CD4-positive, alpha-beta T cell treated with Interleukin-4 for 1 hour (primary cell): Measurements from ENCODE around the gene HOXB7.
A peak's percentile ranks its signal among the peaks of the same experiment; 100 is the strongest.

Source experiments
- DNase-seq, 2 donors: peaks; one replicate each; pipeline ENCODE4 v3.0.0-alpha.2; 2020 to 2022

The HOXB7 gene

GRCh38 chr17:48593840-48594537, 16.8 kb downstream of the HOXB7 start:
- peak; percentile 78 to 83 for DNase-seq

- no peak for DNase-seq
Measured at GRCh38 chr17:48593126-48593829, 17.5 kb downstream of the HOXB7 start, which contains the start of gene HOXB5. Gene HOXB5 (minus strand): TSS chr17:48593779. CDS start chr17:48593682, 97 bp downstream.

DNA sequence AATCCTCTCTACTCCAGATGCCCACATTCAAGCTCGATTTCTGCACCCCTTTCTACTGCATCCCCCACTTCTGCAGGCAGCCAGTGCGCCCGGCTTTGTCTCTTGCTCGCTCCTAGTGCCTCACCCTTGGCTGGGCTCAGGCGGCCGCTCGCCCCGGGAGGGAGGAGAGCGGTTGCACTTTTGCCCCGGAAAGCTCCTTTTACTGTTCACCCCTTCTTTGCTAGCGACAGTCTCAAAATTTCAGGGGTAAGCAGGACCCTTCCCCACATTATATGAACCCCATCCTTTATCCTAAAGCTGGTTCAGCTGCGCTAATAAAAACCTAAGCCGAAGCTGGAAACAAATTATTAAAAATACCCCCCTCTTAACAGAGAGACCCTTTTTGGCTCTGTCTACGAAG, 18.2 kb downstream of the HOXB7 start:
- no peak for DNase-seq

DNA sequence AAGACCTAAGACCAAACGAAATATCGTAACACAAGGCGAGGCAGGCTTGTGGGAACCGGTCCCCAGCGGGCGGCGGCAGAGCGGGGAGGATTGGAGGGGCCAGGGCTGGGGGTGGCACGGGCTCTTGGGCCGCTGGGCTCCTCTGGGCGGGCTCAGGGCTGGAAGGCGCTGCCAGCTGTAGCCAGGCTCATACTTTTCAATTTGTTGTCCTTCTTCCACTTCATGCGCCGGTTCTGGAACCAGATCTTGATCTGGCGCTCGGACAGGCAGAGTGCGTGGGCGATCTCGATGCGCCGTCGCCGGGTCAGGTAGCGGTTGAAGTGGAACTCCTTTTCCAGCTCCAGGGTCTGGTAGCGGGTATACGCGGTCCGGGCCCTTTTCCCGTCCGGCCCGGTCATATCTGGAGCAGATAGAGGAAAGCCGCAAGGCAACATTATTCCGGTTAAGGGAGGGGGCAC, 18.7 kb downstream of the HOXB7 start:
- no peak for DNase-seq

DNA sequence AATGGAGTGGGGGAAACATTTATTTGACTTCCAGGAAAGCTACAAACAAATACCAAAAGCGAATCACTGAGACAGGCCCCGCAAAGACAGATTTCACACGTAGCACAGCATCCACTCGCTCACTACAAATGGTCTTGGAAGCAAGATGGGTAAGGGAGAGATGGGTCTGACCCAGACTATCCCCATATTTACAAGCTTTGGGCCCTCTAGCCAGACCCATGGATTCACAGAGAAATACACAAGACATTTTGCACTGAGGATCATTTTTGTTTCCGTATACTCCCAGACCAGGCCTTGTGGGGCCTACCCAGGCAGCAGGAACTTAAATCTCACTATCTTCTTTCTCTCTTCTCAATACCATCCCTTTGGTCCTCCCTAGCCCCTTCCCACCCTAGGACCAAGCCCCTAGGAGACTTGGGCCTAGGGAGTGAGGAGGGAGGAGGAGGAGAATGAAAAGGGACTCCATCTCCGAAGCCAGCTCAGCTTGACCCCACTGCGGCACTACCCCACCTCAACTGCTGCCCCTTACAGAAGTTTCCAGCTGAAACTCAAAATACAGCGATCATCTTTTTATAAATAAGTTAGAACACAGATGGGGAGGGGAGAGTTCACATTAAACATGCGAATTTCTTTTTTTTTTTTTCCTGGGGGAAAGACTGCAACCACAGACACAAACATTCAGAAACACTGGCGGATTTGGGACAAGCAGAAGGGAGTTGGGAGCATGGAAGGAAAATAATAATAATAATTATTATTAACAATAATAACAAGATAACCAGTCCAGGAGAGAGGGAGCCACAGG, 19.4 kb downstream of the HOXB7 start:
- DNase-seq, result no peak

GRCh38 chr17:48590607-48591161, 20.1 kb downstream of the HOXB7 start:
- no peak for DNase-seq

GRCh38 chr17:48589831-48590606, 20.8 kb downstream of the HOXB7 start, which contains the start of gene HOXB3:
Gene HOXB3 (minus strand): TSS chr17:48590241. CDS start chr17:48552474, 37,767 bp downstream.
- no peak for DNase-seq

DNA sequence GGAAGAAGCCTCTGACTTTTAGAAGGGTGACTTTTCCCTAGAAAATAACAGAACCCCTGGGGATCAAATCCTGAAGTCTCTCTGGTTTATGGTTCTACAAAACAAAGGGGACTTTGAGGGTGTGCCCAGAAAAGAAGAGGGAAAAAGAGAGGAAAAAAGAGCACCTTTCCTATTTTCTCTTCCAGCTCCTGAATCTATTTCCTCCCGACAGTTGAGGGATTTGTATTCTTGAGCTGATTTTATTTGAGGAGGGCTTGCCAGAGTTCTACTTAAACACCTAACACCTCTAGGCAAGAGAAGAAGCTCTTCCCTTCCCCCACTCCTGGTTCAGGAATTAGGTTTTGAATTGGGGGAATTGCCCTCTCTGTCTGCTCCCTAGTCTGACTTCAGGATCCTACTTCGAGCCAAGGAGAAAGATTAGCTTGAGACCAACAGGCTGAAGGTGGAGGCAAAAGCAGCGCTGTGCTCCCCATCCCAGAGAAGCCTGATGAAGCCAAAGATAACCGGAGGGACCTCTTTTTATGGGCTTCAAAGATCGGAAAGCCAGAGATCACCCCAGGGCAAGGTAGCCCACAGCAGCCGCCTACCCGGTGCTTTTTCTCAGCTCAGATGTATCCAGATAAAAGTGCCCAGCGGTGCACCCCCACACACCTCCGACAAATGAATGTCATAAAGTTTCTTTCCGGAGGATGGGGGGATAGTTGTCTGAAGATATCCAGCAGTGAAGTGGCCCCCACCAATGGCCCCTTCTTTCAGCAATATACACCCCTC, 21.6 kb downstream of the HOXB7 start:
- DNase-seq, result no peak

DNA sequence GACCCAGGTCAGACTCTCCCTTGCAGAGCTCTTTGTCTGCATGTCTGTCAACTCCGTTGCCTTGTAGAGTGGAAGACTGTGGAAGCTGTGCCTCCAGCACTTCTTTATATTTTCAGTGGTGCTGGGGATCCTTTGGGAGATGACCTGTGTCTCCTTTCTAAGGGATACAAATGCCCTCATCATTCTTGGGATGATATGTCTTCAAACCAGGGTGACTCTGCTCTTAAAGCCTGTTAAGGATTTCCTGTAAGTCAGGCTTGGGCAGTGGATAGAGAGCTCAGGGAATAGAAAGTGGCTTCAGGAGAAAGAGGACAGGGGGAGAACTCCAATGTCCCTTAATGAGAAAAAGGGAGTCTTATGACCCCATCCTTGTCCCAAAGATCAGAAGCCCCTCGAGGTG, 22.3 kb downstream of the HOXB7 start:
- no peak for DNase-seq

DNA sequence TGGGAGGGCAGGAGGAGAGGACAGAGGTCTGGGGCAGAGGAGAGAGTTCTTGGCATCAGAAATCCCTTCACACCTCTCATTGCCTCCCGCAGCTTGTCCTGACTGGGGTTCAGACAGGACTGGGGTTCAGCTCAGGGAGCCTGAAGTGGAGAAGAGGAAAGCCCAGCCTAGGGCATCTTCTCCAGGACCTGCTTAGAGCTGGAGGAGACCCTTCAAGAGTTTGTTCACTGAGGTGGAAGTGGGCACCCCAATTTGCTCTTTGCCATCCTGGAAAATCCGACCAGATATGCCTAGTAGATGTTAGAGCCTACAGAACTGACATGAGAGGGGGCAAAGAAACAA, 22.8 kb downstream of the HOXB7 start:
- no peak for DNase-seq

- no peak for DNase-seq
Measured at GRCh38 chr17:48587276-48588073, 23.3 kb downstream of the HOXB7 start.

GRCh38 chr17:48586355-48587258, 24.2 kb downstream of the HOXB7 start:
- no peak for DNase-seq

- no peak for DNase-seq
Measured at GRCh38 chr17:48584223-48584741, 26.5 kb downstream of the HOXB7 start.

- DNase-seq, result no peak
Measured at GRCh38 chr17:48583708-48584222, 27.1 kb downstream of the HOXB7 start.

DNA sequence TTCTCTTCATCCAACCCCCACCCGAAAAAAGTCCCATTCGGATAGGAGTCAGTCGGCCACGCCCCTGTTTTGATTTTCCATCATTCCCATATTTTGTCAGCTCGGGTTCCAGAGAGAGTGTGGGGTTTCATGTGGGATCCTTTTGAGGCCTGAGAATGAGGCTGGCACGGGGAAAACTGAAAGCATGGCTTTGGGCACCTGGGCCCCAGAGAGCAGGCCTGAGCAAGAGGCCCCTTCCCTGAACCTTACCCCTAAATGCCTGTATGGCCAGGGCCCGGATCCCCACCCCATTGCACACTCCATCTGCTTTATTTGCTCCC, 28.1 kb downstream of the HOXB7 start:
- DNase-seq, result no peak

- no peak for DNase-seq
Measured at GRCh38 chr17:48579760-48580554, 30.9 kb downstream of the HOXB7 start.

DNA sequence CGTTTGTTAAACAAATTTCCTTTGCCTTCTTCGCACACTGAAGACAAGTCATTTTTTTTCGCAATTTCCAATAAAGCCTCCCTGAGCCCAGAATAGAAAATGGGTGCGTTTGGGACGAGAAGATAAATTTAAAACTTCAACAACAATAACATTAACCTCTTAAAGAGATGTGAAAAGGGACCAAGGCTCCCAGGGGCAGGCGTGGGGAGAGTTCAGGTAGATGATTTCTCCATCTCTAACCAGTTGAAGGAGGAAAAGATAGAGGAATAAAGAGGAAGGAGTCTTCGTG, 31.4 kb downstream of the HOXB7 start:
- no peak for DNase-seq

- DNase-seq, result peak in 1 of 2 donors; percentile 19
Measured at GRCh38 chr17:48578616-48579470, 32.0 kb downstream of the HOXB7 start.
